NCI-H1105 treated with DMSO at 0.1 percent for 48 hours (cell line): ENCODE results near the gene CALML6.
A peak's percentile ranks its signal among the peaks of the same experiment; 100 is the strongest.

Source experiments
- DNase-seq: peaks from one replicate; lab custom pipeline; 2025; lab: John Stamatoyannopoulos, UW

Gene CALML6

GRCh38 chr1:1942753-1943656 lies 27.9 kb downstream of the CALML6 start:
- no peak for DNase-seq

- DNase-seq, result no peak
Measured at GRCh38 chr1:1943834-1944570, 28.9 kb downstream of the CALML6 start.

GRCh38 chr1:1945782-1946393 lies 30.8 kb downstream of the CALML6 start:
- DNase-seq, result no peak

- DNase-seq, result no peak
Measured at GRCh38 chr1:1946540-1946939, 31.5 kb downstream of the CALML6 start.

GRCh38 chr1:1947493-1947892 lies 32.4 kb downstream of the CALML6 start:
- peak; percentile 87 for DNase-seq

- DNase-seq, result no peak
Measured at GRCh38 chr1:1948783-1949182, 33.7 kb downstream of the CALML6 start.

GRCh38 chr1:1950940-1951339 lies 35.9 kb downstream of the CALML6 start:
- no peak for DNase-seq

- DNase-seq, result no peak
Measured at GRCh38 chr1:1954015-1954414, 39.0 kb downstream of the CALML6 start.

- no peak for DNase-seq
Measured at GRCh38 chr1:1954831-1955441, 39.9 kb downstream of the CALML6 start.

- no peak for DNase-seq
Measured at GRCh38 chr1:1955621-1956094, 40.6 kb downstream of the CALML6 start.

GRCh38 chr1:1956101-1956500 lies 41.0 kb downstream of the CALML6 start:
- no peak for DNase-seq

GRCh38 chr1:1956586-1957532 lies 41.8 kb downstream of the CALML6 start:
- no peak for DNase-seq

GRCh38 chr1:1957533-1957961 lies 42.5 kb downstream of the CALML6 start:
- DNase-seq, result no peak

- DNase-seq, result no peak
Measured at GRCh38 chr1:1958071-1958541, 43.0 kb downstream of the CALML6 start.

- no peak for DNase-seq
Measured at GRCh38 chr1:1959459-1959839, 44.4 kb downstream of the CALML6 start.

GRCh38 chr1:1959840-1960479 lies 44.9 kb downstream of the CALML6 start:
- peak; percentile 87 for DNase-seq

- no peak for DNase-seq
Measured at GRCh38 chr1:1960480-1961196, 45.6 kb downstream of the CALML6 start.

GRCh38 chr1:1962752-1963151 lies 47.7 kb downstream of the CALML6 start:
- no peak for DNase-seq

- no peak for DNase-seq
Measured at GRCh38 chr1:1963570-1963969, 48.5 kb downstream of the CALML6 start.

GRCh38 chr1:1964811-1965210 lies 49.8 kb downstream of the CALML6 start:
- no peak for DNase-seq
